ENCODE data around the gene SHISAL2B.

DNA sequence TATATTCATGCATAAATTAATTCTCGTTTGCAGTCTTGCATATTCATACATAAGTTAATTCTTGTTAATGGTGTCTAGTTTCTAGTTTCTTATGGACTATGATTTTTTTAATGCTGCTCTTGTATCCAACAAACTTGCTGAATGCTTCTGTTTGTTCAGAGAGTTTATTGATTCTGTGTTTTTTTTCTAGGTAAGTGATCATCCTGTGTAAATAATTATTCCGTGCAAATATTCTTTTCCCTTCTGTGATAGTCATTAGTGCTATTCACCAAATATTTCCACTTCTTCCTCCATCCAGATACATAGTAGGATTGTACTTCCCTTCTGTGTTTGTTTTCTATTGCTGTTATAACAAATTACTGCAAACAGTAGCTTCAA, 35.8 kb upstream of the SHISAL2B start:
- TF ChIP-seq, protein P1, sequence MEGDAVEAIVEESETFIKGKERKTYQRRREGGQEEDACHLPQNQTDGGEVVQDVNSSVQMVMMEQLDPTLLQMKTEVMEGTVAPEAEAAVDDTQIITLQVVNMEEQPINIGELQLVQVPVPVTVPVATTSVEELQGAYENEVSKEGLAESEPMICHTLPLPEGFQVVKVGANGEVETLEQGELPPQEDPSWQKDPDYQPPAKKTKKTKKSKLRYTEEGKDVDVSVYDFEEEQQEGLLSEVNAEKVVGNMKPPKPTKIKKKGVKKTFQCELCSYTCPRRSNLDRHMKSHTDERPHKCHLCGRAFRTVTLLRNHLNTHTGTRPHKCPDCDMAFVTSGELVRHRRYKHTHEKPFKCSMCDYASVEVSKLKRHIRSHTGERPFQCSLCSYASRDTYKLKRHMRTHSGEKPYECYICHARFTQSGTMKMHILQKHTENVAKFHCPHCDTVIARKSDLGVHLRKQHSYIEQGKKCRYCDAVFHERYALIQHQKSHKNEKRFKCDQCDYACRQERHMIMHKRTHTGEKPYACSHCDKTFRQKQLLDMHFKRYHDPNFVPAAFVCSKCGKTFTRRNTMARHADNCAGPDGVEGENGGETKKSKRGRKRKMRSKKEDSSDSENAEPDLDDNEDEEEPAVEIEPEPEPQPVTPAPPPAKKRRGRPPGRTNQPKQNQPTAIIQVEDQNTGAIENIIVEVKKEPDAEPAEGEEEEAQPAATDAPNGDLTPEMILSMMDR (IDR thresholded peaks at IDR 0.05): no peak
- TF ChIP-seq POLR2A (IDR thresholded peaks at IDR 0.05): no peak

Measured in right lobe of liver (tissue), 4 donors.